Ovary (tissue), 9 donors: Measurements from ENCODE around the gene PDZRN3. TPM values are rescaled to one million over a fixed set of nuclear protein-coding genes. Genes with fewer than 3 reads are reported as not detected.

Experiments
- DNase-seq, 5 donors: peaks; one replicate each; pipeline ENCODE4 v3.0.0-alpha.2; 2019 to 2020
- H3K27ac ChIP-seq, 2 donors: fragments of 200-600 bp; one replicate each; pipeline versions ENCODE4 v1.5.1 to v1.8.0; 2019 to 2022
- H3K27me3 ChIP-seq: fragments of 200-600 bp; one replicate; pipeline ENCODE4 v1.8.0; 2022
- H3K36me3 ChIP-seq: fragments of 200-600 bp; sonication (generic); one replicate; pipeline ENCODE4 v1.5.1; 2019
- H3K4me1 ChIP-seq: one replicate; pipeline ENCODE4 v1.8.1; 2013; ENCODE audit warnings: mild to moderate bottlenecking, moderate library complexity; ENCODE audit not compliant: insufficient read depth
- H3K4me3 ChIP-seq: fragments of 200-600 bp; sonication (generic); one replicate; pipeline ENCODE4 v1.5.1; 2017
- H3K9me3 ChIP-seq, 2 donors: fragments of 200-600 bp in 1 of 2; sonication (generic) in 1 of 2; one replicate each; pipeline versions ENCODE4 v1.5.1 to v1.8.1; 2013 to 2019; ENCODE audit warnings: mild to moderate bottlenecking in 1 of 2, moderate library complexity in 1 of 2
- CTCF ChIP-seq, 3 donors: fragments of 450-650 bp in 2 of 3; fragments of 200-600 bp in 1 of 3; IDR thresholded peaks; one replicate each; pipeline versions ENCODE4 v1.5.1 to v1.8.0; 2016 to 2022; ENCODE audit warnings: antibody characterized with exemption in 3 of 3, mild to moderate bottlenecking in 1 of 3
- EP300 ChIP-seq: sonication (generic); formaldehyde crosslinking; IDR thresholded peaks from one replicate; pipeline ENCODE4 v1.6.1; 2017; ENCODE audit warnings: antibody characterized with exemption
- POLR2A ChIP-seq: fragments of 450-650 bp; IDR thresholded peaks from one replicate; pipeline ENCODE4 v1.6.1; 2017; ENCODE audit warnings: antibody characterized with exemption, mild to moderate bottlenecking, moderate library complexity
- WGBS, 3 donors: extraction: QIAGEN DNeasy Blood & Tissue Kit in 1 of 3; methylation state at CpG; one replicate each; pipeline versions ENCODE4 v1.1.5 to v1.1.7; 2013 to 2017; 5-methylcytosine and 5-hydroxymethylcytosine counted together
- intact Hi-C, 4 donors: fragments of 100-400 bp; cut with DNase I; formaldehyde crosslinking; loops; one replicate each; pipeline versions ENCODE4 v1.11.0 to v1.15.1; 2022 to 2023
- polyA plus RNA-seq, 2 donors: library from polyadenylated mRNA; stranded (reverse); fragments of 200-250 nt in 1 of 2; fragments of 350-450 nt in 1 of 2; fragmentation: Illumina TruSeq in 1 of 2; extraction: RNeasy Lipid Tissue Mini Kit (QIAGEN cat#74804) in 1 of 2; gene quantifications; one replicate each; pipeline ENCODE4 v1.2.3, GENCODE V29; 2013 to 2014
- total RNA-seq, 7 donors: library from RNA; depleted of rRNA in 2 of 7; stranded (reverse); fragments of >200 nt in 2 of 7; fragmentation: NEBNext Ultra II Directional in 3 of 7; extraction: Animal tissue kit (Norgen Biotek cat#: 25700) in 3 of 7; gene quantifications; one replicate each; pipeline versions ENCODE4 v1.1.0 to v1.2.4, GENCODE V29; 2016 to 2023
- donor health status: DM: no; HTN: no; CAD: no; lungs with moderate emphysema.
- donor health status: DM: no; HTN: no; CAD: no.
- donor health status: Bipolar disorder and iron deficiency.
- donor health status: DM: yes; HTN: yes; CAD: no.
- donor health status: DM: no; HTN: no; CAD: no.
- donor health status: DM: yes; HTN: yes; CAD: no.

PDZRN3 gene
- total and polyA plus RNA-seq, 9 donors = 68.1 to 161 (median 102) TPM

GRCh38 chr3:73389117-73389813 is 235.5 kb downstream of the PDZRN3 start:
- TF ChIP-seq POLR2A = no peak
- TF ChIP-seq CTCF (IDR thresholded peaks at IDR 0.05) = no peak
- no peak for TF ChIP-seq EP300
- Histone ChIP-seq H3K4me1 (peaks cover 3% of the 10 kb centered on the region), H3K36me3 (no peaks in the 10 kb centered on the region), H3K27me3 (no peaks in the 10 kb centered on the region), H3K4me3 (no peak overlapping the region), H3K27ac (no peak overlapping the region), H3K9me3 (no peaks in the 10 kb centered on the region)
- intact Hi-C loops = no loop called here
- DNase-seq = no peak
- WGBS, 3 donors = 40 to 62% (median 56%) methylated on average over 10 of the region's 10 CpGs

- Histone ChIP-seq H3K27me3 (no peaks in the 10 kb centered on the region), H3K27ac (no peak overlapping the region), H3K4me3 (no peak overlapping the region), H3K36me3 (no peaks in the 10 kb centered on the region), H3K9me3 (no peaks in the 10 kb centered on the region), H3K4me1 (no peaks in the 10 kb centered on the region)
- intact Hi-C loops = no loop called here
- no peak for DNase-seq
- no peak for TF ChIP-seq POLR2A
- no peak for TF ChIP-seq EP300
- TF ChIP-seq CTCF (IDR thresholded peaks at IDR 0.05) = no peak
- WGBS, 3 donors = 47 to 54% (median 47%) methylated on average over 4 of the region's 4 CpGs
Measured at GRCh38 chr3:73385568-73385967, 239.2 kb downstream of the PDZRN3 start.

DNA sequence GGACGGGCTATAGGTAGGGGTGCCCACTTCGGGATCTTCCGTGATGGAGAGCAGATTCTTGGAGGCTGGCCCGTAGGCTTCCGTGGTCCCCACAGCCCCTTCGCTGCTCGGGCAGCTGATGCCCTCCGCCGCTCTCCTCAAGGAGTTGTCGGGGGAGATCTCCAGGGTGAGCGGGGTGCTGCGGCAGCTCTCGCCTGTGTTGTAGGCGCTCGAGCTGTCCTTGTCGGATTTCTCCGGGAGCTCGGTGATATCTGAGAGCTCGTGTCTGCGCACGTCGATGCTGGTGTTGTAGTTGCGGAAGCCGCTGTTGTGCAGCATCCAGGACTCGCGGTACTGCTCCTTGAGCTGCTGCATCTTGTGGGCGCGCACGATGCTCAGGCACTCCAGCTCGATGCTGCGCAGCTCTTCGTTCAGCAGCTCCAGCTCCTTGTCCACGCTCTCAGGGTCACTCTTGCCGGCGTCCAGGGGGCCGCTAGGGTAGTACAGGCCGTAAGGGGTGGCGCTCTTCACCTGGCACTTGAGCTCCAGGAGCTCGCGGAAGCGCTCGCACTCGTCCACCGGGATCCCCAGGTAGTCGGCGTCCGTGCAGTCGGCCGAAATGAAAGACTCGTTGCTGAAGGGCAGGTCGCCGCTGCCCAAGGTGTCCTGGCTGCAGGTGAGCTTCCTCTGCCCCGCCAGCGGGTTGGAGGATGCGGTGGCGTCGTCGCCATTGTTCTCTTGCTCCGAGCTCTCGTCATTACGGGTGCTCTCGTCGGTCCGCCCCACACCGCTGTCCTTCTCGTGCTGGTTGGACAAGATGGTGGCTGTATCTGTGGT is 240.4 kb downstream of the PDZRN3 start:
- Histone ChIP-seq H3K4me1 (no peaks in the 10 kb centered on the region), H3K27me3 (no peaks in the 10 kb centered on the region), H3K9me3 (no peaks in the 10 kb centered on the region), H3K27ac (no peak overlapping the region), H3K36me3 (no peaks in the 10 kb centered on the region), H3K4me3 (no peak overlapping the region)
- intact Hi-C loops = no loop called here
- DNase-seq = peak in 2 of 5 donors; percentile 41 to 42
- no peak for TF ChIP-seq POLR2A
- TF ChIP-seq CTCF (IDR thresholded peaks at IDR 0.05) = no peak
- no peak for TF ChIP-seq EP300
- WGBS, 3 donors = 93 to 95% (median 95%) methylated on average over 64 to 66 of the region's 66 CpGs

DNA sequence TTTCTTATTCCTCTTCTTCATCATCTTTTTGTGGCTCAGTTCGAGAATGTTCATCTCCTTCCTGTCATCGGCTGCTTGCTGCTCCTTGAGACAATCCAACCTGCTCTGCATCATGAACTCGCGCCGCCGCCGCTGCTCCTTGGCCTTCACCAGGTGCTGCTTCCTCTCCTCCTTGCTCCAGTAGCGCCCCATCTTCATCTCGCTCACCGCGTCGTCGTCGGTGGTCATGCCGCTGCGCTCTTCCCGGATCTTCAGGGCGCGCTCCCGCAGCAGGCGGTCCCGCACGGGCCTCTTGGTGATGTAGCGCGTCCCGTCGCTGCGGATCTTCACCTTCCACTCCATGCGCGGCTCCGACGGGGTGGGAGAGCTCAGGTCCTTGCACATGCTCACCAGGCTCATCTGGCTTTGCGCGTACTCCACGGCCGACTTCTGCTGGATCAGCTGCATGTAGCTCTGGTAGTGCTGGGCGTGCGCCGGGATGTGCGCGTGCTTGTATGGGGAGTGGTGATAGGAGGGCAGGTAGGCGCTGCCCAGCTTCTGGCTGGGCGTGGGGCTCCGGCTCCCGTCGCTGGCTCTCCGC is 241.2 kb downstream of the PDZRN3 start:
- 93 to 96% (median 93%) methylated on average over 47 of the region's 47 CpGs for WGBS, 3 donors
- H3K27ac ChIP-seq = no peak overlapping the region
- H3K4me1 ChIP-seq = no peaks in the 10 kb centered on the region
- no peaks in the 10 kb centered on the region for H3K36me3 ChIP-seq
- TF ChIP-seq POLR2A (no peak), EP300 (no peak), CTCF (IDR thresholded peaks at IDR 0.05) (no peak)
- peak in 1 of 5 donors; percentile 41 for DNase-seq
- H3K9me3 ChIP-seq = no peaks in the 10 kb centered on the region
- H3K27me3 ChIP-seq = no peaks in the 10 kb centered on the region
- intact Hi-C loops = no loop called here
- no peak overlapping the region for H3K4me3 ChIP-seq
